Neural cell (in vitro differentiated cells): ENCODE data around the gene SETD4.

Source experiments
- CTCF ChIP-seq: fragments of 450-650 bp; IDR thresholded peaks from 2 replicates; pipeline ENCODE4 v1.5.1; 2014; ENCODE audit warnings: antibody characterized with exemption, mild to moderate bottlenecking, moderate library complexity; ENCODE audit not compliant: poor library complexity, severe bottlenecking
- EP300 ChIP-seq: fragments of 450-650 bp; conservative IDR thresholded peaks from 2 replicates; pipeline ENCODE4 v1.6.1; 2014; ENCODE audit warnings: antibody characterized with exemption, mild to moderate bottlenecking, moderate library complexity; ENCODE audit not compliant: poor library complexity, severe bottlenecking
- MXI1 ChIP-seq: fragments of 450-650 bp; conservative IDR thresholded peaks from 2 replicates; pipeline ENCODE4 v1.6.1; 2014; ENCODE audit warnings: antibody characterized with exemption, mild to moderate bottlenecking; ENCODE audit not compliant: poor library complexity, severe bottlenecking

GRCh38 chr21:36003776-36004175 is 56.5 kb downstream of the SETD4 start:
- no peak for TF ChIP-seq CTCF
- TF ChIP-seq EP300 = no peak
- TF ChIP-seq MXI1 = no peak
